Lower leg skin (tissue), 4 donors: Measurements from ENCODE around the gene EMC8. TPM values are rescaled to one million over a fixed set of nuclear protein-coding genes. Genes with fewer than 3 reads are reported as not detected.

Experiments used
- DNase-seq, 2 donors: peaks; one replicate each; pipeline ENCODE4 v3.0.0-alpha.2; 2019; ENCODE audit warnings: low spot score in 2 of 2
- H3K4me3 ChIP-seq: fragments of 200-600 bp; sonication (generic); 2 replicates; pipeline ENCODE4 v1.5.1; 2017; ENCODE audit warnings: mild to moderate bottlenecking, low read depth; ENCODE audit not compliant: poor library complexity, severe bottlenecking
- POLR2A ChIP-seq, 2 donors: fragments of 450-650 bp; IDR thresholded peaks; one replicate each; pipeline ENCODE4 v1.6.1; 2016 to 2017; ENCODE audit warnings: antibody characterized with exemption in 2 of 2, mild to moderate bottlenecking in 1 of 2, moderate library complexity in 1 of 2
- WGBS, 2 donors: methylation state at CpG; one replicate each; pipeline ENCODE4 v1.1.5; 2018; 5-methylcytosine and 5-hydroxymethylcytosine counted together
- intact Hi-C: fragments of 100-400 bp; cut with DNase I; formaldehyde crosslinking; loops from one replicate; pipeline ENCODE4 v1.15.0; 2023; ENCODE audit warnings: low total_unique reads
- total RNA-seq, 4 donors: library from RNA; depleted of rRNA; stranded (reverse); fragments of >200 nt; gene quantifications; one replicate each; pipeline ENCODE4 v1.1.0, GENCODE V29; 2016
- TF ChIP-seq, protein P1 (sequence below), 3 donors: fragments of 450-650 bp; IDR thresholded peaks; one replicate each; pipeline ENCODE4 v1.5.1; 2016; ENCODE audit warnings: antibody characterized with exemption in 3 of 3, mild to moderate bottlenecking in 3 of 3, moderate library complexity in 2 of 3

EMC8 gene
- total RNA-seq, 4 donors from 2014 or later: 15.5 to 27.5 (median 18.4) TPM

DNA sequence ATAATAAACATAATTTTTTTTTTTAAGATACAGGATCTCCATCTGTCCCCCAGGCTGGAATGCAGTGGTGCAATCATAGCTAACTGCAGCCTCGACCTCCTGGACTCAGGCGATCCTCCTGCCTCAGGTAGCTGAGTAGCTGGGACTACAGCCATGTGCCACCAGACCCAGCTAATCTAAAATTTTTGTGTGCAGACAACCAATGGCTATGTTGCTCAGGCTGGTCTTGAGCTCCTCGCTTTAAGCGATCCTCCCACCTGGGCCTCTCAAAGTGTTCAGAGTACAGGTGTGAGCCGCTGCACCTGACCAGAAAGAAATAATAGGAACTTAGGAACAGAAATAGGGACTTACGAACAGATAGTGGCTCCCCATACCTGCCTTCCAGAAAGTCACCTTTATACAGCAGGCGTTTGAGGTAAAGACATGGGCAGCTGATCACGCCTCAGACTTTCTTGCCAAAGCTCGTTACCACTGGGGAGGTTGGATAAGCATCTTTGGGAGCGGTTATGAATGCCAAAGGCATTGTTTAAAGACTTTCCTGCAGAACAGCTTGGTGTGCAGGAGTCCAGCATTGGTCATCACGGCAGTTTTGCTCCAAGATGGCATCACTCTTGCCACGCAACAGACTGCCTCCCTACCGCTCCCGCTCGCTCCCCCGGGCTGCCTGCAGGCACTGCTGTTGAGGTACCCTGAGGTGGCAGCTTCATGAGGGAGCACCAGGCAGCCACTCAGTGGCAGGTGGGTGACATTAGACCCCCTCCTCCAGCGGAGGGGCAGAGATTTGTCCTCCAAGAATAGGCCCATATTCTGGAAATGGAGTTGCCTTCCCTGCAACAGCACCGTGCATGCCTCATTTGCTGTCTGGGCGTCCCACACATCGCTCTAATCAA, 13.7 kb upstream of the EMC8 start:
- intact Hi-C loops: no loop called here
- no peak overlapping the region for H3K4me3 ChIP-seq
- WGBS, 2 donors: 78 to 82% methylated on average over 20 of the region's 20 CpGs
- DNase-seq: no peak
- TF ChIP-seq, protein P1, sequence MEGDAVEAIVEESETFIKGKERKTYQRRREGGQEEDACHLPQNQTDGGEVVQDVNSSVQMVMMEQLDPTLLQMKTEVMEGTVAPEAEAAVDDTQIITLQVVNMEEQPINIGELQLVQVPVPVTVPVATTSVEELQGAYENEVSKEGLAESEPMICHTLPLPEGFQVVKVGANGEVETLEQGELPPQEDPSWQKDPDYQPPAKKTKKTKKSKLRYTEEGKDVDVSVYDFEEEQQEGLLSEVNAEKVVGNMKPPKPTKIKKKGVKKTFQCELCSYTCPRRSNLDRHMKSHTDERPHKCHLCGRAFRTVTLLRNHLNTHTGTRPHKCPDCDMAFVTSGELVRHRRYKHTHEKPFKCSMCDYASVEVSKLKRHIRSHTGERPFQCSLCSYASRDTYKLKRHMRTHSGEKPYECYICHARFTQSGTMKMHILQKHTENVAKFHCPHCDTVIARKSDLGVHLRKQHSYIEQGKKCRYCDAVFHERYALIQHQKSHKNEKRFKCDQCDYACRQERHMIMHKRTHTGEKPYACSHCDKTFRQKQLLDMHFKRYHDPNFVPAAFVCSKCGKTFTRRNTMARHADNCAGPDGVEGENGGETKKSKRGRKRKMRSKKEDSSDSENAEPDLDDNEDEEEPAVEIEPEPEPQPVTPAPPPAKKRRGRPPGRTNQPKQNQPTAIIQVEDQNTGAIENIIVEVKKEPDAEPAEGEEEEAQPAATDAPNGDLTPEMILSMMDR (IDR thresholded peaks at IDR 0.05): no peak
- no peak for TF ChIP-seq POLR2A (IDR thresholded peaks at IDR 0.05)

DNA sequence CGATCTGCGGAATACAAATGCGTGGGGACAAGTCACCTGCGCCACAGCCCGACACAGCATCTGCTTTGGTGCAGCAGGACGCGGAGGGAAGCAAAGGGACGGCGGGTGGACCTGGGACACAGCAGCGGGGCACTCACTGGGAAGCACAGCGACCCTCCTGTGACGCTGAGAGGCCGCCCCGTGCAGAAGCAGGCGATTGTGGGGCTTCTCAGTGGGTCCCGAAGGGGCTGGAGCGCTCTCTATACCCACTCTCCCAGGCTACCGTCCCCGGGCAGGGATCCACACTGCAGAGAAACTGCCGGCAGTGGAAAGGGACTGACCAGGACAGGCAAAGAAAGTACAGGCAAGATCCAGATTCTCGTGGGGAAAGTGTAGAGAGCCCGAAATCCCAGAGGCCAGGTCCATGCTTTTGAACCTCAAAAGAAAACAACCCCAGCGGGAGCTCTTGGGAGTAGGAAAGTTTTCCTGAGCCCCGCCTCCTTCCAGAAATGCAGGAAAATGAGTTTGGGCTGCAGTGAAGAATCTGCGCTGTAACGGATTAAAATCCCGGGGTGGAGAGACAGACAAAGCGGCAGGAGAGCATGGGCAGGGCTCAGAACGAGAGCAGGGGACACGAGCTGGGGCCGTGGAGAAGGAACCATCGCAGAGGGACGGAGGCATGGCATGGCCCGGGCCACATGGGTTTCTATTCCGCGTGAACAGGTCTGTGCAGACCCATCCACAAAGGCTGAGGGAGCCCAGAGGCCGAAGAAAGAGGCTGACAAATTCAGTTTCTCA, 12.9 kb upstream of the EMC8 start:
- intact Hi-C loops: no loop called here
- TF ChIP-seq, protein P1 (IDR thresholded peaks at IDR 0.05): no peak
- no peak for TF ChIP-seq POLR2A (IDR thresholded peaks at IDR 0.05)
- no peak overlapping the region for H3K4me3 ChIP-seq
- WGBS, 2 donors: 38 to 42% methylated on average over 32 to 35 of the region's 37 CpGs
- DNase-seq: no peak

DNA sequence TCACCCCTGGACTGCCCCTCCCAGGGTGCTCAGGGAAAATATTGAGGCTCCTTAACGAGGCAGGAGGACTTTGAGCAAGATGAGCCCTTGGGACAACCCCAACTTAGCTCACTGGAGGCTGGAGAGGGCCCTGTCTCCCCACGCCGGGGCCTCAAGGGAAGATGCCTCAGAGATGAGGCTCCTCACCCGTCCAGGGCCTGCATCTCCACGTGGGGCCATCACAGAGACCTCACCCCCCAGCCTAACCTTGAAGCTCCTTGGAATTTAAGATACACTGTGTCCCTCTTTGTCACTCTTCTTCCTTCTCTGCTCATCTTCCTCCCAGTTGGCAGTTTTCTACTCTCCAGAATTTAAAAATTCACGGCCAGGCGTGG, 11.4 kb upstream of the EMC8 start:
- no peak for DNase-seq

DNA sequence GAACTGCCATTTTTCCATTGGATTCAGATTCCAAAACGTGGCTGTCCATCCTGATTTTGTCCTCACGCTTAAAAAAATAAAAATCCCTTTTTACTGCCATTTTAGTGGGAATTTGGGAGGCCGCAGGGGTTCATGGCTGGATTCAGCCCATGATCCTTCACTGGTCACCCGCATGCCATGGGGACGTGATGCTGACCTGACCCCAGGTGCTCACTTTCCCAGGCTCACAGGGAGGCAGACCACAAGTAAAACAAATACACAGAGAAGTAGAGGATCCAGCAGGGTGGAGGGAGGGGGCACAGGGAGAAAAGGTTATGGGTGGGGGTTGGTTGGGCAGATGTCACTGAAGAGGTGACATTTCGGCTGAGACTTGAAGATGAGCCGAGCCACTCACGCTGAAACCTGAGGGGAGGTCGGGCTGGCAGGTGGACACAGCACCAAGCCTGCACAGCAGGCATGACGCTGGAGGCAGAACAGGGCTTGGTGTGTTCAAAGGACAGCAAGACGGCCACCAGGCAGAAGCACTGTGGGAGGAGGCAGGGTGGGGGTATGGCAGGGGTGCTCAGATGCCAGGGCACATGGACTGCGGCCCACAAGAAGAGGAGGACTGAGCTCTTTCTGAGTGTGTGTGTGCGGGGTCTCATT, 10.9 kb upstream of the EMC8 start:
- DNase-seq: no peak
- WGBS, 2 donors: 84 to 90% methylated on average over 12 to 13 of the region's 13 CpGs
- TF ChIP-seq, protein P1 (IDR thresholded peaks at IDR 0.05): no peak
- TF ChIP-seq POLR2A (IDR thresholded peaks at IDR 0.05): no peak
- H3K4me3 ChIP-seq: no peak overlapping the region
- intact Hi-C loops: no loop called here

More for the DNA sequence above, 11.4 kb upstream of the EMC8 start:
- intact Hi-C loops: no loop called here
- 86 to 89% methylated on average over 7 of the region's 7 CpGs for WGBS, 2 donors
- no peak for TF ChIP-seq POLR2A (IDR thresholded peaks at IDR 0.05)
- TF ChIP-seq, protein P1 (IDR thresholded peaks at IDR 0.05): no peak
- H3K4me3 ChIP-seq: no peak overlapping the region

DNA sequence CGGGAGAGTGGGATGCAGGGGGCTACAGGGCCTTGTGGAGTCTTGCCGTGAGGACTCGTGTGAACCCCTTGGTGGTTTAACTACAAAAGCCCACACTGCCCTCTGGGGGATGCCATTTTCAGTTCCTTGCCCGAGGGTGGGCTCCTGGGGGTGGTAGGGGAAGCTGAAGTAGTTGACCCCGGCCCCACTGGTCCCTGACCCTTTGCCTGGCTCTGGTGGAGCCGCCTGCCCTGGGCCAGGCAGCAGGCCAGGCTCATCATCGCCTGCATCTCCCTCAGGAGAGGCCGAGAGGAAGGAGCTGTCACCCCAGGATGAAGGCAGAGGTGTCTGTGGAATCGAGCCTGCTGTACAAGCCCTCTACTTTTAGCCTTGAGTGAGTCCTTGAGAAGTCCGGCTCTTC, 10.3 kb upstream of the EMC8 start:
- 70 to 86% methylated on average over 9 to 10 of the region's 10 CpGs for WGBS, 2 donors
- no peak for DNase-seq
- TF ChIP-seq, protein P1 (IDR thresholded peaks at IDR 0.05): no peak
- TF ChIP-seq POLR2A (IDR thresholded peaks at IDR 0.05): no peak
- intact Hi-C loops: no loop called here
- no peak overlapping the region for H3K4me3 ChIP-seq
